GM12878 (cell line): ENCODE measurements around the gene PLTP.

Experiments used
- EZH2 ChIP-seq: IDR thresholded peaks from 2 replicates; pipeline ENCODE4 v1.6.1; 2012; ENCODE audit warnings: low read depth, mild to moderate bottlenecking, control low read depth, inconsistent platforms, low read length, borderline replicate concordance; ENCODE audit not compliant: control insufficient read depth
- MYB ChIP-seq: fragments of 150-350 bp; IDR thresholded peaks from 2 replicates; pipeline ENCODE4 v1.6.1; 2014; ENCODE audit warnings: mild to moderate bottlenecking, low read depth, low read length, borderline replicate concordance
- POLR2A ChIP-seq: IDR thresholded peaks from 2 replicates; pipeline ENCODE4 v1.6.1; 2011; ENCODE audit warnings: low read depth, mild to moderate bottlenecking, low read length
- SP1 ChIP-seq: IDR thresholded peaks from one replicate; pipeline ENCODE4 v1.6.1; 2011; ENCODE audit warnings: low read depth, low read length
- STAT3 ChIP-seq: IDR thresholded peaks from 2 replicates; pipeline ENCODE4 v1.6.1; 2011; ENCODE audit warnings: low read depth, low read length, improper control_type of control experiment
- ZNF274 ChIP-seq: IDR thresholded peaks from one replicate; pipeline ENCODE4 v1.8.0; 2011; ENCODE audit not compliant: insufficient read length, insufficient read depth
- TF ChIP-seq, protein P1 (sequence below): fragments of 450-650 bp; IDR thresholded peaks from 2 replicates; pipeline ENCODE4 v1.6.1; 2017; ENCODE audit warnings: mild to moderate bottlenecking, moderate library complexity
- TF ChIP-seq, protein P2 (sequence below), 3 experiments: IDR thresholded peaks in 2 of 3; conservative IDR thresholded peaks in 1 of 3; 2 replicates each; pipeline ENCODE4 v1.5.1; 2011; ENCODE audit warnings: low read depth in 3 of 3, low read length in 3 of 3, mild to moderate bottlenecking in 3 of 3, control low read depth in 2 of 3, moderate library complexity in 2 of 3, inconsistent platforms in 1 of 3, mixed read lengths in 1 of 3; ENCODE audit not compliant: control insufficient read depth in 2 of 3, insufficient read depth in 1 of 3; ENCODE audit errors: extremely low read depth in 1 of 3

DNA sequence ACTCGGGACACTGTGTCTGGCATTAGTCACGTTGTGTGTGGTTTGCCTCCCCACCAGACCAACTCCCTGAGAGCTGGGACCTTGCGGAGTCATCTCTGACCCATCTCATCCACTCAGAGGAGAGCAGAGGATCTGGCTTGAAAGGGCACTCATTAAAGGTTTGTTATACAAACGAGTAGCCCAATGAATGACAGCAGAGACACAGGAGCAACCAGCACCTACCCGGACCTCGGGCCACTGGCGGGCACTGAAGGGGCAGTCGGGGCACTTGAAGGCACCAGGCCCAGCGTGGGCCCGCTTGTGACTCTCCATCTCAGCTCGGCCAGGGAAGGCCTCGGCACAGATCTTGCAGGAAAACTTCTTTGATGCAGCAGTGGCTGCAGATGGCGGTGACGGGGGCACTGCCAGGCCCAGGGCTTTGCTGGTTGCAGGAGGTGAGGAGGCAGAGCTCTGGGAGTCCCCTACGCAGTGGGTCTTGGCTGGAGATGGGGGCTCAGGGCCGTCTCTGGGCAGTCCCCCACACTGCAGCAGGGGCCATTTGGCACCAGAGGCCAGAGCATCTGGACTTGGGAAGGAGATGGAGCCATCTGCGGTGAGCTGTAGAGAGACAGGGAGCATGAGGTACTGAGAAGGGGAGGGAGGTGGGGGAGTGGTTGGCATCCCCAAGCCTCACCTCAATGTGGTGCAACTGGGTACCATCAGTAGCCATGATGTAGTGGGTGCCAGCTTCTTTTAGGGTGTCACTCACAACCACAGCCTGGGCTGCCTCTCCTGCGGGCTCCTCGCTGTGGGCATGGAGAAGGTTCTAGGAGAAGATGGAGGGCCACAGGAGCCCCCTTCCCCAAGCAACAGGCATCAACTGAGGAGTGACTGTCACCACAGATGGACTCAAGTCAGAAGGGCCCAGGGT lies 40.2 kb upstream of the PLTP start:
- TF ChIP-seq MYB = no peak
- TF ChIP-seq STAT3 = no peak
- TF ChIP-seq ZNF274 = no peak
- TF ChIP-seq SP1 = no peak
- no peak; the same call in 1 of the 2 replicates for TF ChIP-seq POLR2A
- TF ChIP-seq, protein P1, sequence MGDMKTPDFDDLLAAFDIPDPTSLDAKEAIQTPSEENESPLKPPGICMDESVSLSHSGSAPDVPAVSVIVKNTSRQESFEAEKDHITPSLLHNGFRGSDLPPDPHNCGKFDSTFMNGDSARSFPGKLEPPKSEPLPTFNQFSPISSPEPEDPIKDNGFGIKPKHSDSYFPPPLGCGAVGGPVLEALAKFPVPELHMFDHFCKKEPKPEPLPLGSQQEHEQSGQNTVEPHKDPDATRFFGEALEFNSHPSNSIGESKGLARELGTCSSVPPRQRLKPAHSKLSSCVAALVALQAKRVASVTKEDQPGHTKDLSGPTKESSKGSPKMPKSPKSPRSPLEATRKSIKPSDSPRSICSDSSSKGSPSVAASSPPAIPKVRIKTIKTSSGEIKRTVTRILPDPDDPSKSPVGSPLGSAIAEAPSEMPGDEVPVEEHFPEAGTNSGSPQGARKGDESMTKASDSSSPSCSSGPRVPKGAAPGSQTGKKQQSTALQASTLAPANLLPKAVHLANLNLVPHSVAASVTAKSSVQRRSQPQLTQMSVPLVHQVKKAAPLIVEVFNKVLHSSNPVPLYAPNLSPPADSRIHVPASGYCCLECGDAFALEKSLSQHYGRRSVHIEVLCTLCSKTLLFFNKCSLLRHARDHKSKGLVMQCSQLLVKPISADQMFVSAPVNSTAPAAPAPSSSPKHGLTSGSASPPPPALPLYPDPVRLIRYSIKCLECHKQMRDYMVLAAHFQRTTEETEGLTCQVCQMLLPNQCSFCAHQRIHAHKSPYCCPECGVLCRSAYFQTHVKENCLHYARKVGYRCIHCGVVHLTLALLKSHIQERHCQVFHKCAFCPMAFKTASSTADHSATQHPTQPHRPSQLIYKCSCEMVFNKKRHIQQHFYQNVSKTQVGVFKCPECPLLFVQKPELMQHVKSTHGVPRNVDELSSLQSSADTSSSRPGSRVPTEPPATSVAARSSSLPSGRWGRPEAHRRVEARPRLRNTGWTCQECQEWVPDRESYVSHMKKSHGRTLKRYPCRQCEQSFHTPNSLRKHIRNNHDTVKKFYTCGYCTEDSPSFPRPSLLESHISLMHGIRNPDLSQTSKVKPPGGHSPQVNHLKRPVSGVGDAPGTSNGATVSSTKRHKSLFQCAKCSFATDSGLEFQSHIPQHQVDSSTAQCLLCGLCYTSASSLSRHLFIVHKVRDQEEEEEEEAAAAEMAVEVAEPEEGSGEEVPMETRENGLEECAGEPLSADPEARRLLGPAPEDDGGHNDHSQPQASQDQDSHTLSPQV = no peak
- TF ChIP-seq, protein P2, sequence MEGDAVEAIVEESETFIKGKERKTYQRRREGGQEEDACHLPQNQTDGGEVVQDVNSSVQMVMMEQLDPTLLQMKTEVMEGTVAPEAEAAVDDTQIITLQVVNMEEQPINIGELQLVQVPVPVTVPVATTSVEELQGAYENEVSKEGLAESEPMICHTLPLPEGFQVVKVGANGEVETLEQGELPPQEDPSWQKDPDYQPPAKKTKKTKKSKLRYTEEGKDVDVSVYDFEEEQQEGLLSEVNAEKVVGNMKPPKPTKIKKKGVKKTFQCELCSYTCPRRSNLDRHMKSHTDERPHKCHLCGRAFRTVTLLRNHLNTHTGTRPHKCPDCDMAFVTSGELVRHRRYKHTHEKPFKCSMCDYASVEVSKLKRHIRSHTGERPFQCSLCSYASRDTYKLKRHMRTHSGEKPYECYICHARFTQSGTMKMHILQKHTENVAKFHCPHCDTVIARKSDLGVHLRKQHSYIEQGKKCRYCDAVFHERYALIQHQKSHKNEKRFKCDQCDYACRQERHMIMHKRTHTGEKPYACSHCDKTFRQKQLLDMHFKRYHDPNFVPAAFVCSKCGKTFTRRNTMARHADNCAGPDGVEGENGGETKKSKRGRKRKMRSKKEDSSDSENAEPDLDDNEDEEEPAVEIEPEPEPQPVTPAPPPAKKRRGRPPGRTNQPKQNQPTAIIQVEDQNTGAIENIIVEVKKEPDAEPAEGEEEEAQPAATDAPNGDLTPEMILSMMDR (IDR thresholded peaks at IDR 0.05 in 2 of 3, conservative IDR thresholded peaks at IDR 0.05 in 1 of 3; ENCODE audit: control insufficient read depth in 2 of 3, extremely low read depth in 1 of 3, insufficient read depth in 1 of 3, low read depth in 3 of 3, low read length in 3 of 3) = no peak
- no peak for TF ChIP-seq EZH2
